ENCODE results near the gene TAP2. TPM values are rescaled to one million over a fixed set of nuclear protein-coding genes. Genes with fewer than 3 reads are reported as not detected.

TAP2 gene
- total and polyA plus RNA-seq, 2 of the 13 experiments (the other 11 are each of a cell fraction or from before 2014, with no cell fraction given) = 10.3 to 17.6 TPM

DNA sequence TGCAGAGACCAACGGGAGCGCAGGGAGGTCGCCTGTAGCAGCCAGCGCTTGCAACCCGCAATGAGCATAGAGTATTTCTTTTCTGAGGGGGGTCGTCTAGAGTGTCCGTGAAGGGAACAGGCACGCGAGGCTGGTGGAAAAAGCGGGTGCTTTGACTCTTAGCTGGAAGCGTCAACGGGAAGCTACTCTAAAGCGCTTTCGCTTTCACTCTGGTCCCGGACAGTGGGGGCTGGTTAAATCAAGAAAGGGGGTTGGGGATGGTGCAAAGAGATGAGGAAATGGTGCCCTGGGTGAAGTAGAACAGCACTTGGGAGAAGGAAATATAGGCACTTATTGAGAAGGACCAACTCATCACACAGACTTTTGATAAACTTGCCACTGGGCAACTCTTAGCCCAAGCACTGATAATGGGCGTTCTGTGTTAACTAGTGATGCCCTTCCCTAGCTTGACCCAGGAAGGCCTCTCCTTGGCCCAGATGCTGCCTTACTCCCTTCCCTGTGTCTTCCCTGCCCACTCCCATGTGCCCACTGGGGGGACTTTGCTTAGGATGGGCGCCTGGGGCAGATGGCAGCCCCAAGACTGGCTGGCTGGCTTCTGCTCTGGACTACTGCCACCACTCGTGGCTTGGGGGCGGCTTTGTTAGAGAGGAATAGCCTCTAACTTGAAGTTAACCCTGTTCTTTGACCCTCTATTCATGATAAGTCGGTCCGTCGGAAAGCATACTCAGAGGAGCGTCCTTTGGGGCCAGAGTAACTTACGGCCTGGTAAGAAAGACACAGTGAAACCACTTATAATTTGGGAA is 16.0 kb upstream of the TAP2 start (continued):
- TF ChIP-seq, protein P1, sequence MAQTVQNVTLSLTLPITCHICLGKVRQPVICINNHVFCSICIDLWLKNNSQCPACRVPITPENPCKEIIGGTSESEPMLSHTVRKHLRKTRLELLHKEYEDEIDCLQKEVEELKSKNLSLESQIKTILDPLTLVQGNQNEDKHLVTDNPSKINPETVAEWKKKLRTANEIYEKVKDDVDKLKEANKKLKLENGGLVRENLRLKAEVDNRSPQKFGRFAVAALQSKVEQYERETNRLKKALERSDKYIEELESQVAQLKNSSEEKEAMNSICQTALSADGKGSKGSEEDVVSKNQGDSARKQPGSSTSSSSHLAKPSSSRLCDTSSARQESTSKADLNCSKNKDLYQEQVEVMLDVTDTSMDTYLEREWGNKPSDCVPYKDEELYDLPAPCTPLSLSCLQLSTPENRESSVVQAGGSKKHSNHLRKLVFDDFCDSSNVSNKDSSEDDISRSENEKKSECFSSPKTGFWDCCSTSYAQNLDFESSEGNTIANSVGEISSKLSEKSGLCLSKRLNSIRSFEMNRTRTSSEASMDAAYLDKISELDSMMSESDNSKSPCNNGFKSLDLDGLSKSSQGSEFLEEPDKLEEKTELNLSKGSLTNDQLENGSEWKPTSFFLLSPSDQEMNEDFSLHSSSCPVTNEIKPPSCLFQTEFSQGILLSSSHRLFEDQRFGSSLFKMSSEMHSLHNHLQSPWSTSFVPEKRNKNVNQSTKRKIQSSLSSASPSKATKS (CRISPR knock-in tag; IDR thresholded peaks at IDR 0.05) = 0 out of 2 replicates have a peak, but pooled peaks have one; percentile 2
- TF ChIP-seq ZNF441 (CRISPR knock-in tag; IDR thresholded peaks at IDR 0.05; ENCODE audit: borderline replicate concordance) (no peak), ARNT (IDR thresholded peaks at IDR 0.05) (no peak), ZNF274 (CRISPR knock-in tag; IDR thresholded peaks at IDR 0.05) (no peak), ZNF124 (CRISPR knock-in tag; IDR thresholded peaks at IDR 0.05) (no peak), HNF4A (CRISPR knock-in tag; IDR thresholded peaks at IDR 0.05) (no peak), KDM1A (CRISPR knock-in tag; IDR thresholded peaks at IDR 0.05) (no peak), ZNF430 (CRISPR knock-in tag; IDR thresholded peaks at IDR 0.05) (no peak), NR3C1 (CRISPR knock-in tag; IDR thresholded peaks at IDR 0.05) (no peak), RBAK (CRISPR knock-in tag; IDR thresholded peaks at IDR 0.05) (no peak), ZNF879 (CRISPR knock-in tag; IDR thresholded peaks at IDR 0.05) (no peak), BCLAF1 (IDR thresholded peaks at IDR 0.05) (no peak), ZNF17 (CRISPR knock-in tag; IDR thresholded peaks at IDR 0.05) (no peak), EHMT2 (IDR thresholded peaks at IDR 0.05; ENCODE audit: borderline replicate concordance, low read depth, low read length) (no peak), ZNF512B (CRISPR knock-in tag; IDR thresholded peaks at IDR 0.05; ENCODE audit: borderline replicate concordance) (no peak), MAFK (conservative IDR thresholded peaks at IDR 0.05 in 1 of 2, IDR thresholded peaks at IDR 0.05 in 1 of 2; ENCODE audit: low read length in 2 of 2) (no peak)
- TF ChIP-seq, protein P2, sequence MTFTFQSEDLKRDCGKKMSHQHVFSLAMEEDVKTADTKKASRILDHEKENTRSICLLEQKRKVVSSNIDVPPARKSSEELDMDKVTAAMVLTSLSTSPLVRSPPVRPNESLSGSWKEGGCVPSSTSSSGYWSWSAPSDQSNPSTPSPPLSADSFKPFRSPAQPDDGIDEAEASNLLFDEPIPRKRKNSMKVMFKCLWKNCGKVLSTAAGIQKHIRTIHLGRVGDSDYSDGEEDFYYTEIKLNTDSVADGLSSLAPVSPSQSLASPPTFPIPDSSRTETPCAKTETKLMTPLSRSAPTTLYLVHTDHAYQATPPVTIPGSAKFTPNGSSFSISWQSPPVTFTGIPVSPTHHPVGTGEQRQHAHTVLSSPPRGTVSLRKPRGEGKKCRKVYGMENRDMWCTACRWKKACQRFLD (CRISPR knock-in tag; IDR thresholded peaks at IDR 0.05; ENCODE audit: borderline replicate concordance) = no peak
- TF ChIP-seq, protein P3, sequence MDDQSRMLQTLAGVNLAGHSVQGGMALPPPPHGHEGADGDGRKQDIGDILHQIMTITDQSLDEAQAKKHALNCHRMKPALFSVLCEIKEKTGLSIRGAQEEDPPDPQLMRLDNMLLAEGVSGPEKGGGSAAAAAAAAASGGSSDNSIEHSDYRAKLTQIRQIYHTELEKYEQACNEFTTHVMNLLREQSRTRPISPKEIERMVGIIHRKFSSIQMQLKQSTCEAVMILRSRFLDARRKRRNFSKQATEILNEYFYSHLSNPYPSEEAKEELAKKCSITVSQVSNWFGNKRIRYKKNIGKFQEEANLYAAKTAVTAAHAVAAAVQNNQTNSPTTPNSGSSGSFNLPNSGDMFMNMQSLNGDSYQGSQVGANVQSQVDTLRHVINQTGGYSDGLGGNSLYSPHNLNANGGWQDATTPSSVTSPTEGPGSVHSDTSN (CRISPR knock-in tag; IDR thresholded peaks at IDR 0.05; ENCODE audit: borderline replicate concordance) = no peak
